ENCODE results near the gene NLRP12.
"Not testable (repeated sequence)": the region's sequence is repeated elsewhere in the genome, so short reads cannot be mapped to it uniquely, and the experiment has no call there.

NLRP12 gene

DNA sequence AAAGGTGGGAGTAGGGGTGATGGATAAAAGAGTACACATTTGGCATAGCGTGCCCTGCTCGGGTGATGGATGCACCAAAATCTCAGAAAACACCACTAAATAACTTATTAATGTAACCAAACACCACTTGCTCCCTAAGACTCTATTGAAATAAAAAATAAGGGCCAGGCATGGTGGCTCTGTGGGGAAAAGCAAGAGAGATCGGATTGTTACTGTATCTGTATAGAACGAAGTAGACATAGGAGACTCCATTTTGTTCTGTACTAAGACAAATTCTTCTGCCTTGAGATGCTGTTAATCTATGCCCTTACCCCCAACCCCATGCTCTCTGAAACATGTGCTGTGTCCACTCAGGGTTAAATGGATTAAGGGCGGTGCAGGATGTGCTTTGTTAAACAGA, 14.3 kb upstream of the NLRP12 start:
- DNase-seq: not testable (repeated sequence)

GRCh38 chr19:53832861-53833260, 8.7 kb upstream of the NLRP12 start:
- DNase-seq: not testable (repeated sequence)

DNA sequence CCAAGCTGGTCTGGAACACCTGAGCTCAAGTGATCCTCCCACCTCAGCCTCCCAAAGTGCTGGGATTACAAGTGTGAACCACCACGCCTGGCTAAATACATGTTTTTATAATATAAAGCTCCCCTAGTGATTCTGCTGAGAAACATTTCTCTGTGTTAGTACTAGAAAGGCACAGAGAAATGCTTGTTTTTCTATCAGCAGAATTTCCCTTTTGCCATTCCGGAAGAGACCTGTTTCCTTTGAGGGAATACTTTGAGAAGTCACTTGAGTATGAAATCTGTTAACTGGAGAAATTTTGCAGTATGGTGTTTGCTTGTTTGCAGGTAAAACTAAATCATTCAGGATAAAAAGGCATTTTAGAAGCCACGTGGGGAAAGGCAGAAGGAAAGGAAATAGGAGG, 4.4 kb upstream of the NLRP12 start:
- DNase-seq: no peak

- DNase-seq: no peak
Observed at GRCh38 chr19:53826876-53827275, 2.8 kb upstream of the NLRP12 start.

DNA sequence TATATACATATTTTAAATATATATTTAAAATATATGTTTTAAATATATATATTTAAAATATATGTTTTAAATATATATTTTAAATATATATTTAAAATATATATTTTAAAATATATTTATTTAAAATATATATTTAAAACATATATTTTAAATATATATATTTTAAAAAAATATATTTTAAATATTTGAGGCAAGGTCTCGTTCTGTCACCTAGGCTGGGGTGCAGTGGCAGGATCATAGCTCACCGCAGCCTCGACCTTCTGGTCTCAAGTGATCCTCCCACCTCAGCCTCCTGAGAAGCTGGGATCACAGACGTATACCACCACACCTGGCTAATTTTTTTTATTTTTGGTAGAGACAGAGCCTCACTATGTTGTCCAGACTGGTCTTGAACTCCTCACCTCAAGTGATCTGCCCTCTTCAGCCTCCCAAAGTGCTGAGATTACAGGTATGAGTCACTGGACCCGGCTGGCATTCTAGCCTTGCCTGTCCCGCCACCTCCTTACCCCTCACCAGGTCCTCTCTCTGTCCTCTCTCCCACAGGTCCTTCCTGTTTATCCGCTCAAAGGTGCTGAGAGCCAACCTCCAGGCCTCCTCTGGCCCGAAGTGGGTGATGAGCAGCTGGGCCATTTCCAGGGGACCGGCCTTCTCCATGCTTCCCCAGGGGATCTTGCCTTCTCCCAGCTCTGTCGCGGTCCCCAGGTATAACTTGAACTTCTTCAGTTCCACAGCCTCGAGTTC, 564 bp downstream of the NLRP12 start:
- no peak for DNase-seq

GRCh38 chr19:53819861-53820260, 4.3 kb downstream of the NLRP12 start:
- DNase-seq: no peak

DNA sequence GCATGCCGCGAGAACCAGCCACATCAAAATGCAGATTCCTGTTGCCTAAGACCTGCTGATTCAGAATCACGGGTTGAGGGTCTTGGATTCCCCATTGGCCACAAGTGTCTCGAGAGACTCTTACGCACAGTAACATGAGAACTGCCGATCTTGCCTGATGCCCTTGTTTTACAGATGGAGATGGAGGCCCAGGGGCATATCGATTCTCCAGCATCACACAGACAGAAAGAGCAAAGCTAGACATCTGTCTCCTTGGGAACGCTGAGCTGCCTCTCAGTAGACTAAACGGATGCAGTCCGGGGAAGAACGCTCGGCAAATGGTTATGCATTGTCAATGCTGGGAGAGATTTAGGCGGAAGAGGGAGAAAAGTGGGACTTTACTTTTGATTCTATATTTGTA, 5.4 kb downstream of the NLRP12 start:
- no peak for DNase-seq

DNA sequence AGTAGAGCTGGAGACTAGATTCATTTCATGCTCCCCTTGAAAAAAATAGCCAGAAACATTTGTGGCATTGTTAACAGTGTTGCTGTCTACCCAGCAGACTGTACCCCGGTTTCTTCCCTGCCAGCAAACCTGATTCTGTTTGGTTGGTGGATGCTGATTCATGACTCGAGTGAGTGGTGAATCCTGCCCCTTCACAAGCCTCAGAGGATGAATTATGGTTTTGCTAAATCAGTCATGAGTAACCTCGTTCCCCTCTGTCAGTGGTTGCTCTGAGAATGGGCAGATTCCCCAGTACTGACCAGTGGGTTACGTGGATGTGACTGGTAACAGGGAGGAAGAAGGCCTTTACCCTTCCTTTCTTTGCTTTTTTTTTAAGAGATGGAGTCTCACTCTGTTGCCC, 10.1 kb downstream of the NLRP12 start:
- DNase-seq: no peak

GRCh38 chr19:53812335-53812734, 11.8 kb downstream of the NLRP12 start:
- no peak for DNase-seq

- no peak for DNase-seq
Observed at GRCh38 chr19:53810891-53811290, 13.2 kb downstream of the NLRP12 start.

GRCh38 chr19:53810187-53810546, 13.9 kb downstream of the NLRP12 start:
- no peak for DNase-seq

- DNase-seq: no peak
Observed at GRCh38 chr19:53809518-53810186, 14.5 kb downstream of the NLRP12 start.

- no peak for DNase-seq
Observed at GRCh38 chr19:53808710-53809125, 15.4 kb downstream of the NLRP12 start.

DNA sequence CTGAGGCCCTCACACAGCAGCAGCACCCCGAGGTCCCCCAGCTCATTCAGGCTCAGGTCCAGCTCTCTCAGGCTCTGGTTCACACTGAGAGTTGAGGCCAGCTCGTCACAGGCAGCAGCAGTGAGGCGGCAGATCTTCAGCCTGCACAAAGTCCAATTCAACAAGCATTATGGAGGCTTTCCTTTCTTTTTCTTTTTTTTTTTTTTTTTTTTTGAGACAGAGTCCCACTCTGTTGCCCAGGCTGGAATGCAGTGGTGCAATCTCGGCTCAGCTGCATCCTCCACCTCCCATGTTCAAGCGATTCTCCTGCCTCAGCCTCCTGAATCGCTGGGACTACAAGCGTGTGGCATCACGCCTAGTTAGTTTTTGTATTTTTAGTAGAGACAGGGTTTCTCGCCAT, 22.9 kb downstream of the NLRP12 start:
- DNase-seq: no peak

DNA sequence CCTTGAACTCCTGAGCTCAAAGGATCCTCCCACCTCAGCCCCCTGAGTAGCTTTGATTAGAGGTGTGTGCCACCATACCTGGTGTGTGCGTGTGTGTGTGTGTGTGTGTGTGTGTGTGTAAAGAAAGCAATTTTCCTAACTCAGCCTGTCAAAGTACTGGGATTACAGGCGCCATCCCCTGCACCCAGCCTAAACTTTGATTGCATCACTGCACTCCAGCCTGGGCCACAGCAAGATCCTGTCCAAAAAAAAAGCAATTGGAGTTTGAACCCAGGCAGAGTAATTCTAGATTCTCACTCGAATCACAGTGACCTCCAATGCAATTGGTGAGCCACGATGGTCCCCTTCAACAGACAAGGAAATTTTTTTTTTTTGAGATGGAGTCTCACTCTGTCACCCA, 29.1 kb downstream of the NLRP12 start:
- DNase-seq: no peak

GRCh38 chr19:53792721-53793433, 31.2 kb downstream of the NLRP12 start:
- DNase-seq: peak; percentile 68

DNA sequence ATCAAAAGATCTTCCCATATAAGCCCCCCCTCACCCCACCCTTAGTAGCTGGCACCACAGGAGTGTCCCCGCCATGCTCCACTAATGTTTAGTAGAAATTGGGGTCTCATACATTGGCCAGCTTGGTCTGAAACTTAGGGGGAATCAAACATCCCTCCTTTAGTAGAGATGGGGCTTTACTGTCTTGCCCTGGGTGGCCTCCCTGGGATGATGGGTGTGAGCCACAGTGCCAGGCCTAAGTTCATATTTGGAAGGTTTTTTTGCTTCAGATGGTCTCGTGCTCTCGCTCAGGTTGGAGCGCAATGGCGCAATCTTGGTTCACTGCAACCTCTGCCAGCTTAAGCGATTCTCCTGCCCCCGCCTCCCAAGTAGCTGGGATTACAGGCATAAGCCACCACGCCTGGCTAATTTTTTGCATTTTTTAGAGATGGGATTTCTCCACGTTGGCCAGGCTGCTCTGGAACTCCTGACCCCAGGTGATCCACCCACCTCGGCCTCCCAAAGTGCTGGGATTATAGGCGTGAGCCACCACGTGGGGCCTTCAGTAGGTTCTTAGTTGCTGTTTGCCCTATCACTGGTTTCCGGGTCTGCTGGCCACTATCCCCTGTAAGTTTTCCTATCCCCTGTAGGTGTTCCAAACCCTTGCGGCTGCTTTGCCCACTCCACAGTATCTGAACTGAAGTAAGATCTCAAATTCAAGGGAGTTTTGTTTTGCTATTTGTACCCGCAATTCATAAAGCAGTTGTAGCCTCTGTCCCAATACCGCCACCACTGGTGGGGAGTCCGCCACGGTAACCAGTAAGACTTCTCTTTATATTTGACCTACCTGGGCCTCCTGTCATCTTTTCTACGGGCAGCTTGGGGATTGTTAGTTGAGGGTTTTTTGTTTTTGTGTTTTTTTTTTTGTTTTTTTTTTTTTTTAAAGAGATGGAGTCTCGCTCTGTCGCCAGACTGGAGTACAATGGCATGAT, 34.1 kb downstream of the NLRP12 start:
- no peak for DNase-seq

- no peak for DNase-seq
Observed at GRCh38 chr19:53787266-53787665, 36.8 kb downstream of the NLRP12 start.

DNA sequence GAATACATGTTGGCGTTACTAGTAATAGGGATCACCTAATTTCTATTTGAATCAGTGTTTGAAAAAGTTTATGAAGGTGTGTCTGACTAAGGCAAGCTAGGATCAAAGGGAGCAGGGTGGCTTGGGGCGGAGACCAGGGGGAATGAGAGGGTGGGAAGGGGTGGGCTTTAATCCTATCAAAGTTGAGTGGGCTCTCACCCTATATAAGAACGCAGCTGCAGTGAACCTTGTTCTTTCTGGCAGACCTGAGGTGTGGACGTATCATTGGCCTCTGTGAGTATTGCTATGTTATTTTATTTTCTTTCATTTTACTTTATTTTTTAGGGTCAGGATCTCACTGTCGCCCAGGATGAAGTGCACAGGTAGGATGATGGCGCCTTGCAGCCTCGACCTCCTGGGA, 37.4 kb downstream of the NLRP12 start:
- DNase-seq: no peak

DNA sequence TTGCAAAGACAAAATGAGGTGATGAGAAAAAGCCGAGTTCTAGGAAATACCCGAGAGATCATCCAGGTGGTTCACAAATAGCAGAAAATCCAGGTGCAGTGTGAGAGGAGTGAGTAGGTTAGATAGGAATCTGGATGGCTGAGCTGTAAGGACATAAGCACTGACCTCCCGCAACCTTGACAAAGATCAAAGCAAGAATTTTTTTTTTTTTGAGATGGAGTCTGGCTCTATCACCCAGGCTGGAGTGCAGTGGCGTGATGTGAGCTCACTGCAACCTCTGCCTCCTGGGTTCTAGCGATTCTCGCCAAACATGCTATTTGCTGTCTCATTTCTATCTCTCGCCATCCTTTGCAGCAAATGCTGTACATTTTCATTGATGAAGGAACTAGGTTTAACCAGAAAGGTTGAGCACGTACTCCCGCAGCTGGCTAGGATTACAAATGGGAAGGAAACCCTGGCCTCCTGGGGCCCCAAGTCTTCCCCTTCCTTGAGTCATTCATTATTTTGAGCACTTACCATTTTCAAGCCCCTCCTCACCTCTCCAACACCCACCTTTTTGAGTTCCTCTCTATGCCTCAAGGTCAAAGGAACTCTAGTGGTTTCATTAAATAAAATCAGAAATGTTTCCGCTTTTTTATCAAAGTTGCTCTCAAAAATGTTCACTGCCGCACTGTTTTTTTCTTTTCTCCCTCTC, 38.8 kb downstream of the NLRP12 start:
- no peak for DNase-seq

- no peak for DNase-seq
Observed at GRCh38 chr19:53782698-53783097, 41.4 kb downstream of the NLRP12 start.

- DNase-seq: not testable (repeated sequence)
Observed at GRCh38 chr19:53781332-53781731, 42.8 kb downstream of the NLRP12 start.
